GM12891 (cell line): Measurements from ENCODE around the gene MAP4K4.

Experiments used
- POLR2A ChIP-seq: IDR thresholded peaks from 2 replicates; pipeline ENCODE4 v1.6.1; 2011; ENCODE audit warnings: low read depth, low read length, control low read depth
- TAF1 ChIP-seq: IDR thresholded peaks from 2 replicates; pipeline ENCODE4 v1.6.1; 2011; ENCODE audit warnings: low read depth, low read length, control low read depth

GRCh38 chr2:101831351-101831865 lies 133.9 kb downstream of the MAP4K4 start:
- TF ChIP-seq POLR2A (no peak), TAF1 (no peak)
